ENCODE results near the gene MLANA.
A peak's percentile ranks its signal among the peaks of the same experiment; 100 is the strongest.
"Not testable (repeated sequence)": the region's sequence is repeated elsewhere in the genome, so short reads cannot be mapped to it uniquely, and the experiment has no call there.

Gene MLANA

DNA sequence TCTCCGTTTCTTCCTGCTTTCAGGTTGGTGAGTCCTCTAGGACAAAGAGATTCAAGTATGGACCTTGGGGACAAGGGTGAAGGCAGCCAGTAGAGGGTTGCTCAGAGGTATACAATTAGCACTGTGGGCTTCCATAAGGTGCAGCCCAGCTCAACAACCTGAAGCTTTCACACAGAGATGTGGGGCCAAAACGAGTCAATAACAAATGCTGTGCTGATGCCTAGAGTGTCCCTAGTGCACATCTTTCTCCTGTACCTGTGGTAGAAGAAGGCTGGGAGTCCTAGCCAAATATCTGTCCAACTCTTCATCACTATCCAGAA, 20.7 kb upstream of the MLANA start:
- no peak for DNase-seq

DNA sequence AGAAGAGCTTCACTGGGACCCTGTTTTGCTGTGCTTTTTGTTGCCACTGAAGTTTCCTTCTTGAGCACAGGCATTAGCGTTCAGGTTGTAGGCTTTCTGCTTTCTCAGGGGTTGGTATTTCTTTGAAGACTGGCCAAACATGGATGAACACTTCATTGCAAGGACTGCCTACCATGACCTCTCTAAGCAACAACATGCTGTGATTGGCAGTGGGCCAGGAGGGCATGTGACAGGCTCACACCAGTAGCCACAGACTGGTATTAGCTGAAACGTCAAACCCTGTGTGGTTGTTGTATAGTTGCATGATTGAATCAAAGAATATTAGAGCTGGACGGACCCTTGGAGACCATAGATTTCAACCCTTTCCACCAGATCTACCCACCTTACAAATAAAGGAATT, 20.0 kb upstream of the MLANA start:
- no peak for DNase-seq

DNA sequence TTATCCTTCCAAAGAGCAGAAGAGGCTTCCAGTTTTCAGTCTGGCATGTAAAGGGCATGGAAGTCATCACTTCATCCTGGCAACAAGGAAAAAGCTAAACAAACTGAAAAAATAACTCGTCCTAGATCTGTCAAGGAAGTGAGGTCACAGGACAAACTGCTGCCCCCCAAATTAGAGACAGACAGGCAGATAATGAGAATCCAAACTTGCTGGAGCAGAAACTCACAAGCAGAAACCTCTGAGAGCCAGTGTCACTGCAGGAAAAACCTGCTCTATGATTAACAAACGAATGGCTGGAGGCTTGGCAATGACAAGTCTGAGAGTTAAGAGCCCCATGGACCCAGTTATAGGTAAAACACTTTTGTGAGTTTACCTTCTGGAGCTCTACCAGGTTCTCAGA, 18.9 kb upstream of the MLANA start:
- DNase-seq: no peak

DNA sequence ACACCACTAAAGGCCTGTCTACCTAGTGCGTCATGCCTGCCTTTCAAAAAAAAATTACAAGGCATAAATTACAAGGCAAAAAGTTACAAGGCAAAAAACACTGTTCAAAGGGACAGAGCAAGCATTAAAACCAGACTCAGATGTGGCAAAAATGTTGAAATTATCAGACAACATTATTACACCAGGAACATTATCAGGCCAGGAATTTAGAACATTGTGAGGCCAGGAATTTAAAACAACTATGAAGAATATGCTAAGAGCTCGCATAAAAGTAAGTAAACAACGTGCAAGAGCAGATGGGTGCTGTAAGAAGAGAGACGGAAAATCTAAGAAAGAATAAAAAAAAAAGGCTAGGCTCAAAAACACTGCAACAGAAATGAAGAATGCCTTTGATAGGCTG, 18.2 kb upstream of the MLANA start:
- no peak for DNase-seq

DNA sequence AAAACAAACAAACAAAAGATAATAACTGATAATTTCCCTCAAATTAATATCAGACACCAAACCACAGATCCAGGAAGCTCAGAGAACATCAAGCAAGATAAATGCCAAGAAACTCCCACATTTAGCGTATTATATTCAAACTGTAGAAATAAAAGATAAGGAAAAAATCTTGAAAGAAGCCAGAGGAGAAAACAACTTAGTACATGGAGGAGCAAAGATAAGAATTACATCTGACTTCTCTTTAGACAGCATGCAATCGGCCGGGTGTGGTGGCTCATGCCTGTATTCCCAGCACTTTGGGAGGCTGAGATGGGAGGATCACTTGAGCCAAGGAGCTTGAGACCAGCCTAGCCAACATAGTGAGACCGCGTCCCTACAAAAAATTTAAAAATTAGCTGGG, 17.2 kb upstream of the MLANA start:
- DNase-seq: no peak

DNA sequence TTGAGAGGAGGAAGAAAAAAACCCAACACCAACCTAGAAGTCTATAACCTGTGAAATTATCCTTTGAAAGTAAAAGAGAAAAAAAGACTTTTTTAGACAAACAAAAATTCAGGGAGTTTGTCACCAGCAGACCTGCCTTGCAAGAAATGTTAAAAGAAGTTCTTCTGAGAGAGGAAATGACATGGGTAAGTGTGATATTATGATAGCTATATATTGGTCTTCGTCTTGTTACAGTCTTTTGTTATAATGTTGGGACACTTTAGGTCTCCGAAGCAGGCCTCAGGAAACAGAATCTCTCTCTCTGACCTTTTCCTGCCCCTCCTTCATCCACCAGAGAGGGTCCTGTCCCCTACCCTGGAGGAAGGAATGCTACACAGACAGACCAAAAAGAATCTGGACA, 16.6 kb upstream of the MLANA start:
- DNase-seq: no peak

DNA sequence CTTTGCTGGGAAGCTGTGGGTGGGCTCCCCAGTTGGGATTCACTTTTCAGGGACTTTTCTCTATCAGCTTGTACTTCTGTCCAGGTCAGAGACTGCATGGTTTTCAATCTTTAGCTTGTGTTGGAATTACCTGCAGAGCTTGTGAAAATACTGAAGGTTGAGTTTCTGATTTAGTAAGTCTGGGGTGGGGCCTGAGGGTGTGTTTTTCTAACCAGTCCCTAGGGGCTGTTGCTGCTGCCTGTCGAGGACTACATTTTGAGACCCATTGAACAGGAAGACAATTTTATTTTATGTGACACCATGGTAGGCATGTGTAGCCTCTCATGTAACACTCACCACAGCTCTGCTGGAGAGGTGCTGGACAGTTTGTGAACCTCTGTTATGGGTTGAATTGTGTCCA, 14.7 kb upstream of the MLANA start:
- no peak for DNase-seq

DNA sequence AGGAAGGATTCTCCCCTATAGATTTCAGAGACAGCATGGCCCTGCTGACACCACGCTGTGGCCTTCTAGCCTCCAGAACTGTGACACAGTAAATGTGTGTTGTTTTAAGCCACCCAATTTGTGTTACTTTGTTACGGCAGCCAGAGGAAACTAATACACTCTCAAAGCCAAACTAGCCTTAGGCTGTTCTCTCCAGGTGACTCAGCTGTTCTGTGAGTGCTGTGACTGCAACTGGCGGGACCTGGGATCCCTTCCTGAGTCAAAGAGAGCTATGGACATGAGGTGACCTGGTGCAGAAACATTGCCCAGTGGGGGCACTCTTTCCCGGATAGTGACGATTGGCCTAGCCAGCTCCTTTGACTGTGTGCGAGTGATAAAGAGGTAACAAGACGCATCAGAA, 14.0 kb upstream of the MLANA start:
- no peak for DNase-seq

DNA sequence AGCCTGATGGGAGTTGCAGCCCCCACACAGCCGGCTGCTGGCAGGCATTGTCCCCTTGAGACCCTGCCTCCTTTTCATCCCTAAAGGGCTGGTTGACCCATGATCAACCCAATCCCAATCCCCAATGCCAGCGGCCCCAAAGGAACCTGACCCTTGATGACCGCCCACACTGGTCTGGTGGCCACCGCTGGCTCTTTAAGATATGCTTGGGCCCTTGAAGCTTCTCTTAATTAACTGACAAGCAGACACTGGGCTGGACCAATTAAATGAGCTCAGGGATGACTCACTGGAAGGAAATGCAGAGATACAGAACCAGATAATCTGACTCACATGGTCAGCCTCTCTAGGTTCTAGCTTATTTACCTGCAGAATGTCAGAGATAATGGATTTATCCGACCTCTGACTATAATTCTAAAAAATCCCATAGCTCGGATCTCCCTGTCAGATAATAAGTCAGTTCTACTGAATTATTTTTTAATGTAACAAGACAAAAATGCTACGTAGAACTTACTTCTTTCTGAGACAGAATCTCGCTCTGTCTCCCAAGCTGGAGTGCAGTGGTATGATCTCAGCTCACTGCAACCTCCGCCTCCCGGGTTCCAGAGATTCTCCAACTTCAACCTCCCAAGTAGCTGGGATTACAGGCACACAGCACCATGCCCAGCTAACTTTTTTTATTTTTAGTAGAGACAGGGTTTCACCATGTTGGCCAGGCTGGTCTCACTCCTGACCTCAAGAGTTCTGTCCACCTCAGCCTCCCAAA, 11.1 kb upstream of the MLANA start:
- DNase-seq: no peak

DNA sequence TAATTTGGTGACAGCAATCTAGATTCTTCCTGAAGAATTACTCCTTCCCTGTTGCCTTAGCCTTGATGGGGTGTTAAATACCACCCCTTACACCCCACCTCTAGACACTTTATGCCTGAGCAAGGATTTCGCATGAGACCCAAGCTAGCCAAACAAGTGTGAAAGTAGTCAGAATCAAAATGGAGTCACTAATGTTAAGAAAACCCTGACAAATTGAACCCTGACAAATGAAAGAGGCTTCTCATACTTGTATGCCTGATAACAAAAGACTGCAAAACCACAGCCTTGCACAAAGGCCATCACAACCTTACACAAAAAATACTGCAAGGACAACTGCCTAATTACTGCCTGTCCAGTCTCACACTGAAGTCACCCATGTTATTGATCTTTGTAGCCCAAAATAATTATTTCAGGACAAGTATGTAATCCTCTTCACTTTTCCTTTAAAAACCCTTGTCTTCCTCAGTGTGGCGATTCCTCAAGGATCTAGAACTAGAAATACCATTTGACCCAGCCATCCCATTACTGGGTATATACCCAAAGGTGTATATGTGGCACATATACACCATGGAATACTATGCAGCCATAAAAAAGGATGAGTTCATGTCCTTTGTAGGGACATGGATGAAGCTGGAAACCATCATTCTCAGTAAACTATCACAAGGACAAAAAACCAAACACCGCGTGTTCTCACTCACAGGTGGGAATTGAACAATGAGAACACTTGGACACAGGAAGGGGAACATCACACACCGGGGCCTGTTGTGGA, 8.3 kb upstream of the MLANA start:
- not testable (repeated sequence) for DNase-seq

DNA sequence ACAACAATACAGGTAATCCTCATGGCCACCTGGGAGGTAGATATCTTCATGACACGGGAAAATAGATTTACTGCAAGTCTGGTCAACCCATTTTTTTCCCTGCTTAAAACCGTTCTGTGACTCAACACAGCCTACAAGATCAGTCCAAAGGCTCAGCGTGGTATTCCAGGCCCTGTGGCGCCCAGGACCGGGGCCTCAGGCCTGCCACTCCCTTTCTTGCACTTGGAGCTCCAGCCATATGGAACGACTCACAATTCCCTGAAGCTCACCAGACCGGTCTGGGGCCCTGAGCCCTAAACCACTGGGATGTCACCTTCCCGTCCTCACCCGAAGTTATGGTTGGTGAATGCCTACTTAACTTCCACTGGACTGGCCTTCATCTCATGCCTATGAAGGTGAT, 6.5 kb upstream of the MLANA start:
- no peak for DNase-seq

DNA sequence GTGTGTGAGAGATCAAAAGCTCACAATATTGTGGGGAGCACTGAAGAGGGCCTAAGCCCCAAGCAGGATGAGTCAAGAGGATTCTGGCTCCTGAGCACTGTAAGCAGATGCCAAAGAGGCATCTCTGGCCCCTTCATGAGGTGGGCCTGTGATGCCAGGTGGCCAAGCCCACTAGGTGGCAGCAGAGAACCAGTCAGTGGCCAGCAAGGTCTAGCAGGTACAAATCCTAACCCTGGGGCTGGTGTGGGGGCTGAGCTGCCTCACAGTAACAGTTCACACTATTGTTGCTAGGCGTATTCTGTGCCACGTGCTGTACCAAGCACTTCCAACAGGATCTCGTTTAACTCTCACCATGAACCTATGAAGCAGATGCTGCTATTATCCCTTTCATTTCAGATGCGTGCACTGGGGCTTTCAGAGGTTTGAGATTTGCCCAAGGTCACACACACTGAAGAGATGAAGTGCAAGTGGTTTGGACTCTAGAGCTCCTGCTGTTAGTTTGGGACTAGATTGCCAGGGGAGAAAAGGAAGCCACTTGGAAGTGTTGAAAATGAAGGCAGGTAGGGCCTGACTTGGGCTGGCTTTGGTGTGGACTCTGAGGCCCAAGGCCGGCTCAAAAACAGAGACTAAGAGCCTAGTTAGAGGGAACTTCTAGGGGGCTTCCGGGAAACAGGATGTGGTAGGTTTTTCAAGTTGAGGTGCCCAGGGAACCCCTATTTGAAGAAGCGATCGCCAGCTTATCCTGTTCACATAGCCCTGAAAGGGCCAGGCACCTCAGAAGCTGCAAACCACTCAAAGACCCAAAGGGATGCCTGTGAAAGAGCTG, 4.4 kb upstream of the MLANA start:
- DNase-seq: peak; percentile 51

DNA sequence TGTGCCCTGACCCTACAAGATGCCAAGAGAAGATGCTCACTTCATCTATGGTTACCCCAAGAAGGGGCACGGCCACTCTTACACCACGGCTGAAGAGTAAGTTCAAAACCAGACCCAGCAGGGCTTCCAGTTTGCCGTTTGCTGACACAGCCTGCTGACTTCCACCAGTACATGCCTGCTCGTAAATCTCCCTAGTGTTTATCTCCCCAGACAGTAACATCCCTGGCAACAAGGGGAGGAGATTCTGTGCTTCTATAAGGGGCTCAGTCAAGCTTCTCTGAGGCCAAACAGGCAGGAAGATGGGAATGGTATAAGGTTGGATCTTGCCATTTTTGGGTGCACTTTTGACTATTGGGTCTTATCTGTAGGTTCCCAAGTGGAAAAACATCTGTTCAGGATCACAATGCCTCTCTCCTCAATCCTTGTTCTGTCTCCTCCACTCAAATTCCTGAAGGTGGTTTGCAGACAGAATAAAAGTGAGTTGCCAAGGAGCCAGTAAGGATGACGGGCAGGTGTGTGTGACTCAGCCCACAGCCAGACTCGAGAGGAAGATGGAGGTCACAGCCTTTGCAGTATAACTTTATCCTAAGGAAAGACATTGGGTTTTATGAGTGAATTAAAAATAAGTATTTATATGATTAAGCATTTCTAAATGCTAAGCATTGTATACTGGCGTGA, 1.9 kb downstream of the MLANA start:
- no peak for DNase-seq

DNA sequence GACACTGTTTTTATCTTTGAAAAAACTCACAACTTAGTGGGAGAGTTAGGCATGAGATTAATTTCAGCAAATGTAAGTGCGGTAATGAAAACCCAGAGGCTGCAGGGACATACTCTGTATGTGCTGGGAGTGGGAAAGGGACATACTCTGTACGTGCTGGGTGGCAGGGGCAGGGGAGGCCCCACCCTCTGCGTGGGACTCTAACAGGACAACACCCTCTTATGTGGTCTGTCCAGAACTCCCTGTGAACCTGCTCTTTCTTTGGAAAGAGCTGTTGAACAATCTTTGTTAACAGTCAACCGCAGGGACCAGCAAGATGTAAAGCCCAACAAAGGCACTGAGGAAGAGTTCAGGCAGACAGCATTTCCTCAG, 2.4 kb downstream of the MLANA start:
- no peak for DNase-seq

DNA sequence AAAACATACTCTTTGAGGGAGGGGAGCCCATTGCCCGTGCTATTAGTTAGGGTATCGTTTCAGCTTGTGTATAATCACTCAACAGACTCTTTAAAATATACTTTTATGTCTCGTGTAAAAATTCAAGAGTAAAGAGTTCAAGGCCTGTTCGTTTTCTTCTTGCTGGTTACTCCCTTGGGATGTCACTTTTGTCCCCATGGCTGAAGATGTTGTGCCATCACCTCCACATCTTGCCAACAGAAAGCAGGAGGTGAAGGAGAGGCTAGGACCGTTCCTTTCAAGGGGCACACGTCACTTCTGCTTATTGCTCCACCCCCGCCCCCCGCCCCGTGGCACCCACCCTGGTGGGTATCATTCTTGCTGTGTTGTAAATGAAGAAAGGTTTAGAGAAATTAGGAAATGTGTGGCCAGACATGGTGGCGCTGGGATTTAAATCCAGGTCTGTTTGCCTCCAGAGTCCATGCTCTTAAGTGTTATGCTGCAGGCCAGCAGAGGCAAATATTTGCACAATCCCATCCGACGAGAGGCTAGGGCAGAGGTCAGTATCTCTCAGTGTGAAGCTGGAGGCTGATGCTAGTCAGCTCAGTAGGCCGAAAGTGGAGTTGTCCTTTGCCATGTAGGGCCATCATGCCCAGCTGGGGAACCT, 3.0 kb downstream of the MLANA start:
- no peak for DNase-seq

DNA sequence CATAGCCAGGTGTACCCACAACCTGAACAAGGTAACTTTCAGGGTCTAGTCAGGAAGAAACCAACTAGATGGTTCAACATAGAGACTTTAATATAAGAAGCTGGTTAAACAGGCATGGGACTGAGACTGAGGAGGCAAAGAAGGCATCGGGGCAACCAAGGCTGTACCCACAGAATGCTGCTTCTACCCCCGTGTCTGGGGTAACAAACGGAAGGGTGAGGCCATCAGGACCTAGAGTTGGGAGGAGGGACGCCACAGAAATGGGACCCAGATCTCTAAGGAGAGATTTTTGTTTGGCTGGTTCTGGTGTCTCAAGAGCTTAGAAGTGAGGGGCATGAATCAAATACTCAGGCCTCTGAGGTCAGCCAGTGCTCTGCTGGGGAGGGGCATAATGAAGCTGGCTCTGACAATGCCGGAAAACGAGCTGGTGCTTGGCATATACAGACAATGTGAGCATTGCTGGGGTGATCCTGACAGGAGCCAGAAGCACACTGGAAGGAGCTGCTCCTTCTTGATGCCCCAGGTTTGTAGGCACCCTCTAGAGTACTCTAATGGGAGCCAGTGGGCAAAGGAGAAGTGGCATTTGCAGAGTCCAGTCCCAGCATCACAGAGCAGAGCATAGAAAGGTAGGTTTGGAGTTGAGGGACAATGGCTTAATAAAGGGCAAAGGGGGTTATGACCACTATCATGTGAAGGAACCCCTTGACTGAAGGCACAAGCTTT, 3.7 kb downstream of the MLANA start:
- no peak for DNase-seq

DNA sequence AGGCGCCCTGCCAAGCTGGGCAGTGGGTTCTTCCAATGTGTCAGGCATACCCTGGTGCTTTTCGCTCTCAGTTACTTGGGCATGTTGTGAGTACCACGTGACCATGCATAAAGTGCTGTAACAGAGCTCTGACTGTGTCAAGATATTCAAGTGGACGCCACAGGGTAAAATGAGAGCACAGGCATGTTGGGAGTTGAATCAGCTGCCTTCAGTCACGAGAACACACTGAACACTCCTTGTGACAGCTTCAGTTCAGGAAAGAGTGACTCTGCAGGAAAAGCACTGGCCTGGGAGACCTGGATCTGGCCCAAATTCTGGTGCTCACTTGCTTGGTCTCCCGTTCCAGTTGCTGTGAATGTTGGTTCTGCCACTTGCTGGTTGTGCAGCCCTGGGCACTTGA, 5.1 kb downstream of the MLANA start:
- DNase-seq: no peak

DNA sequence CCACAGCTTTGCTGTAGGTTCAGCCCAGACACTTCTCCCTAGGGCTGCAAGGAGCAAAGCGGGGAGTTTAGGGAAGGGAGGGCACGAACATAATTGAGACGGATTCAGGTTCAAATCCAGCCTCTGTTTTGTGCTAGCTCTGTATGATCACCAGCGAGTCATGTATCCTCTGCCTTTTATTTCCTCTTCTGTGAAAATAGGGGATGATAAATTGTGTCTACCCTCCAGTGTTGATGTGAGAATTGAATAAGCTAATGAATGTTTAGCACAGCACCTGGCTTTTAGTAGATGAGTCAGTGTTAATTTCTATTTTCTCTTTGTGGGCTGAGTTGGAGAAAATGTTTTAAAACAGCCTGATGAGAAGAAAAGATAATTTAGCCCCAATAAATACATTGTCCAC, 6.2 kb downstream of the MLANA start:
- DNase-seq: no peak

DNA sequence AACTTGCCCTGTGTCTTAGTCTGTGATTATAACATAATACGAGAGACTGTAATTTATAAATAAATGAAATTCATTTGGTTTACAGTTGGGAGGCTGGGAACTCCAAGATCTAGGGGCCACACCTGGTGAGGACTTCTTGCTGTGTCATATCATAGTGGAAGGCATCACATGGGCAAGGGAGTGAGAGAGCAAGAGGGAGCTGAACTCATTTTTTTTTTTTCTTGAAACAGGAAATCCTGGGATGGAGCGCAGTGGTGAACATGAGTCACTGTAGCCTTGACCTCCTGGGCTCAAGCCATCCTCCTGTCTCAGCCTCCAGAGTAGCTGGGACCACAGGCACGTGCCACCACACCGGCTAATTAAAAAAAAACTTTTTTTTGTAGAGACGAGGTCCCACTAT, 7.2 kb downstream of the MLANA start:
- DNase-seq: no peak

DNA sequence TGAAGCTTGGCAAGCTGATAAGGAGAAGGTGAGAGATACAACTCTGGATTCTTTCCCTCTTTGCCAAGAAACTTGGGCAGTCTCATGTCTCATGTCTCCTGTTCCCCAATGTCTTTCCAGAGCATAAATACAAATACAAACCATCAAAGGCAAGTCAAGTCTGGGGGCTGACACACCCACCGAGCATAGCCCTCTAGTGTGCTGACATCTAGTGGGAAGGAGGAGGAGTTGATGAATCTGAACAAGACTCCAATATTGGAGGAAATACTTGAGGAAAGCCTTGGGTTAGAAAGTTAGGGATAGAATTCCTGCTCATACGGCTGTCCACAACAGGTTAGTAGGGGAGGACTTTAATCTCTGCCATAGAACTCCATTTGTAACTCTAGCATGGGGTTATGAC, 8.6 kb downstream of the MLANA start:
- no peak for DNase-seq

DNA sequence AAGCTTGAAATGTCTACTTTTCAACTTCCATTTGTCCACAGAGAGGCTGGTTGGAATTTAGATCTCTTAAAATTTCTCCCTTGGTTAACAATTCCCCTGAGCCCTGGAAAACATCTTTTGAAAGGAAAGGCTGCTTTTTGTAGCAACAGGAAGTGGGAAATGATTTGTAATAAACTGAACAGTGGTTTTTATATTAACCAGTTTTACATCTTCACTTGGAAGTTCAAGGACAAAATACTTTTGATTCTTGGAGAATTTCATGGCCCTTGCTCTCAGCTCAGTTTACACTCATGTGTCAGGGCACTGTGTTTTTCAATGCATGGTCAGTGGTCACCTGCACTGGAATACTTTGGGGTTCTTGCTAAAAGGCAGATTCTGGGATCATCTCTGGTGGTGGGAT, 9.9 kb downstream of the MLANA start:
- DNase-seq: no peak

DNA sequence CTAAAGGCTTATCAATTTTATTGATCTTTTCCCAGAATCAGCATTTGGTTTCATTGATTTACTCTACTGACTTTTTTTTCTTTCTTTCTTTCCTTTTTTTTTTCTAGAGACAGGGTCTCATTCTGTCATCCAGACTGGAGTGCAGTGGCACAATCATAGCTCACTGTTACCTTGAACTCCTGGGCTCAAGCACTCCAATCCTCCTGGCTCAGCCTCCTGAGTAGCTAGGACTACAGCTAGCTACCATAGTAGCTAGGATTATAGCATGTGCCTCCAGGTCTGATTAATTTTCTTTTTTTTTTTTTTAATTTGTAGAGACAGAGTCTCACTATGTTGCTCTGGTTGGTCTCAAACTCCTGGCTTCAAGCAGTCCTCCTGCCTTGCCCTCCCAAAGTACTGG, 11.7 kb downstream of the MLANA start:
- no peak for DNase-seq

All from NCI-H2171 treated with DMSO at 0.1 percent for 48 hours (cell line).